ENCODE results near the gene SCARB1. TPM values are rescaled to one million over a fixed set of nuclear protein-coding genes. Genes with fewer than 3 reads are reported as not detected.

The SCARB1 gene
- total RNA-seq, 1 donor, result 9.4 TPM

- no peak overlapping the region for H3K27ac ChIP-seq (ENCODE audit: low read depth, low read length)
- H3K9me3 ChIP-seq (ENCODE audit: low read depth, low read length), result no peaks in the 10 kb centered on the region
- peak overlapping the region; percentile 76 for H3K4me2 ChIP-seq (ENCODE audit: insufficient read depth, low read length)
- H3K36me3 ChIP-seq (ENCODE audit: insufficient read depth, low read length), result peaks cover 22% of the 10 kb centered on the region
- peaks cover 12% of the 10 kb centered on the region for H3K27me3 ChIP-seq (ENCODE audit: insufficient read depth, low read length)
- peaks cover 45% of the 10 kb centered on the region for H3K79me2 ChIP-seq (ENCODE audit: insufficient read depth, low read length)
- H4K20me1 ChIP-seq (ENCODE audit: insufficient read depth, low read length), result peaks cover 48% of the 10 kb centered on the region
- H3K4me1 ChIP-seq (ENCODE audit: insufficient read depth, low read length), result peaks cover 31% of the 10 kb centered on the region
- DNase-seq (ENCODE audit: insufficient read length, low spot score, missing footprints), result no peak
- no peak overlapping the region for H2AFZ ChIP-seq (ENCODE audit: low read length)
- TF ChIP-seq CTCF (IDR thresholded peaks at IDR 0.05; ENCODE audit: extremely low read depth, low read depth, low read length), result no peak
- peak overlapping the region; percentile 56 for H3K4me3 ChIP-seq (ENCODE audit: insufficient read depth, low read length)
Measured at GRCh38 chr12:124909831-124910560, 46.3 kb upstream of the SCARB1 start.

GRCh38 chr12:124906606-124907261, 43.1 kb upstream of the SCARB1 start:
- DNase-seq (ENCODE audit: insufficient read length, low spot score, missing footprints), result peak; percentile 90
- H4K20me1 ChIP-seq (ENCODE audit: insufficient read depth, low read length), result peaks cover 29% of the 10 kb centered on the region
- H3K27ac ChIP-seq (ENCODE audit: low read depth, low read length), result no peak overlapping the region
- H3K4me3 ChIP-seq (ENCODE audit: insufficient read depth, low read length), result no peak overlapping the region
- peaks cover 36% of the 10 kb centered on the region for H3K4me1 ChIP-seq (ENCODE audit: insufficient read depth, low read length)
- H3K9me3 ChIP-seq (ENCODE audit: low read depth, low read length), result no peaks in the 10 kb centered on the region
- H3K4me2 ChIP-seq (ENCODE audit: insufficient read depth, low read length), result no peak overlapping the region
- peak; percentile 100 for TF ChIP-seq CTCF (IDR thresholded peaks at IDR 0.05; ENCODE audit: extremely low read depth, low read depth, low read length)
- H2AFZ ChIP-seq (ENCODE audit: low read length), result no peak overlapping the region
- H3K27me3 ChIP-seq (ENCODE audit: insufficient read depth, low read length), result no peaks in the 10 kb centered on the region
- H3K36me3 ChIP-seq (ENCODE audit: insufficient read depth, low read length), result peaks cover 11% of the 10 kb centered on the region
- peaks cover 19% of the 10 kb centered on the region for H3K79me2 ChIP-seq (ENCODE audit: insufficient read depth, low read length)

GRCh38 chr12:124904306-124905098, 40.8 kb upstream of the SCARB1 start:
- Histone ChIP-seq H3K4me2 (ENCODE audit: insufficient read depth, low read length) (peak overlapping the region; percentile 64), H3K27ac (ENCODE audit: low read depth, low read length) (peak overlapping the region; percentile 61), H3K9me3 (ENCODE audit: low read depth, low read length) (no peaks in the 10 kb centered on the region), H3K36me3 (ENCODE audit: insufficient read depth, low read length) (no peaks in the 10 kb centered on the region), H3K4me3 (ENCODE audit: insufficient read depth, low read length) (peak overlapping the region; percentile 6), H3K4me1 (ENCODE audit: insufficient read depth, low read length) (peaks cover 20% of the 10 kb centered on the region), H3K27me3 (ENCODE audit: insufficient read depth, low read length) (no peaks in the 10 kb centered on the region), H3K79me2 (ENCODE audit: insufficient read depth, low read length) (no peaks in the 10 kb centered on the region), H2AFZ (ENCODE audit: low read length) (peak overlapping the region; percentile 57), H4K20me1 (ENCODE audit: insufficient read depth, low read length) (peaks cover 6% of the 10 kb centered on the region)
- no peak for TF ChIP-seq CTCF (IDR thresholded peaks at IDR 0.05; ENCODE audit: extremely low read depth, low read depth, low read length)
- peak; percentile 92 for DNase-seq (ENCODE audit: insufficient read length, low spot score, missing footprints)

Measured in osteoblast (primary cell).